ENCODE results near the gene IL31. TPM values are rescaled to one million over a fixed set of nuclear protein-coding genes. Genes with fewer than 3 reads are reported as not detected.
"Not testable (repeated sequence)": the region's sequence is repeated elsewhere in the genome, so short reads cannot be mapped to it uniquely, and the experiment has no call there.

IL31 gene
- polyA plus RNA-seq (2013, experiment 1 of 2; ENCODE audit: insufficient read length) = not detected
- polyA plus RNA-seq (2013, experiment 2 of 2; ENCODE audit: insufficient read length) = not detected

DNA sequence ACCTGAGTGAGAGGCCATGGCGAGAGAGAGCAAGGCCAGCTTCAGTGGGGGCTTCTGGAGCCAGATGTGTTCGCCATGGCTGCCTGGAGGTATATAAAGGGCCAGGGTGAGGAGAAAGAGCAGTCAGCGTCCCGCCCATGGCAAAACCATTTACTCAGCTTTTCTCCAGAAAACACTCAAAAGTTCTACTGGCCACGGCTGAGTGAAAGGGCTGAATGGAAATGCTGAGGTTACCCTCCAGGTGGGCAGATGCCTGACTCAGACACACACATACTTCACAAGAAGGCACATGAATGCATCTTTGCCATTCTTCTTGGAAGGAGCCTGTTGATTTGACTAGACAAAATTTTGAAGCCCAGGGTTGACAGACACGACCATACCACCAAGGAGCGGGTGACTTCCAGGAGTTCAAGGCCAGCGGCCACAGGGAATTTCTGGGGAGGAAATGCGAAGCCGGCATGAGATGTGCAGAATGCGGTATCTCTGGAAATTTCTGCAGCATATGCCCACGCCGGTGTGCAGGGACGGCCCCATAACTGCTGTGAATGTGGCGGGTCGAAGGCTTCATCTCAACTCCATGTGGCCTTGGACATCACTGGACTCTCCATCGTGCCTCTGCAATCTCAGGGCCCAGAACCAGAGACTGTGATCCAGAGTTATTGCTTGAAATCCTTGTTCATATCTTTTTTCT is at the start of gene IL31:
TSS of gene IL31 (minus strand) at position 67 of the 691 bp plus-strand sequence. CDS start at position 18, 49 bp downstream.
- DNase-seq = no peak

DNA sequence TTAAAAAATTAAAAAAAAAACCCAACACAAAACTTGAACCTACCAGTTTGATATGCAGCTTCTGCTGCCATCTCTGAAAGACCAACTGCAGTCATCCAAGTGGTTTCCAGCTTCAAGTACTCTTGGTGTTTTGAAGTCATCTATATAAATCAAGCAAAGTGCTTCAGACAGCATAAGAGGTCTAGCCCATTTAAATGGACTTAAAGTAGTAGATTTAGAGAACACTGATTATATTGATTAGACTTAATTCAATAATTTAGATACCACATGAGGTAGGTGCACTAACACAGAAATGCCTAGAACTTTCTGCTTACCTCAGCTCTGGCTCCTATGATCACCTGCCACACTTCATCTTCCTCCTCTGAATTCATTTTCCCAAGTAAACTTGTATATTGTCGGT is 42.4 kb upstream of the IL31 start:
- no peak for DNase-seq

DNA sequence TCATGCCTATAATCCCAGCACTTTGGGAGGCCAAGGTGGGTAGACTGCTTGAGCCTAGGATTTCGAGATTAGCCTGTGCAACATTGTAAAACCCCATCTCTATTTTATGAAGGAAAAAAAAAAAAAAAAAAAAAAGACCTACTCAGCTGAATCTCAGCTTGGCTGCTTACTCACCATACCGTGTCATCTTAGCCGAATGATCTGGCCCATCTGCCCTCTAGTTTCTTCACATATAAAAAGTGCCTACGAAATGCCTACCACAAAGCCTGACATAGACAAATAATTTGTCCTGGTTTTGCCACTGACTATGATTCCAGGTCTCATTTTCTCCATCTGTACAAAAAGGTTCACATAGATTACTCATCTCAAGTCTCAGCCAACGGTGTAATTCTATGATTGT is 41.8 kb upstream of the IL31 start:
- DNase-seq = no peak

GRCh38 chr12:122208073-122208820 is 34.2 kb upstream of the IL31 start:
- DNase-seq = no peak

GRCh38 chr12:122207391-122207790 is 33.4 kb upstream of the IL31 start:
- no peak for DNase-seq

GRCh38 chr12:122206976-122207375 is 33.0 kb upstream of the IL31 start:
- no peak for DNase-seq

DNA sequence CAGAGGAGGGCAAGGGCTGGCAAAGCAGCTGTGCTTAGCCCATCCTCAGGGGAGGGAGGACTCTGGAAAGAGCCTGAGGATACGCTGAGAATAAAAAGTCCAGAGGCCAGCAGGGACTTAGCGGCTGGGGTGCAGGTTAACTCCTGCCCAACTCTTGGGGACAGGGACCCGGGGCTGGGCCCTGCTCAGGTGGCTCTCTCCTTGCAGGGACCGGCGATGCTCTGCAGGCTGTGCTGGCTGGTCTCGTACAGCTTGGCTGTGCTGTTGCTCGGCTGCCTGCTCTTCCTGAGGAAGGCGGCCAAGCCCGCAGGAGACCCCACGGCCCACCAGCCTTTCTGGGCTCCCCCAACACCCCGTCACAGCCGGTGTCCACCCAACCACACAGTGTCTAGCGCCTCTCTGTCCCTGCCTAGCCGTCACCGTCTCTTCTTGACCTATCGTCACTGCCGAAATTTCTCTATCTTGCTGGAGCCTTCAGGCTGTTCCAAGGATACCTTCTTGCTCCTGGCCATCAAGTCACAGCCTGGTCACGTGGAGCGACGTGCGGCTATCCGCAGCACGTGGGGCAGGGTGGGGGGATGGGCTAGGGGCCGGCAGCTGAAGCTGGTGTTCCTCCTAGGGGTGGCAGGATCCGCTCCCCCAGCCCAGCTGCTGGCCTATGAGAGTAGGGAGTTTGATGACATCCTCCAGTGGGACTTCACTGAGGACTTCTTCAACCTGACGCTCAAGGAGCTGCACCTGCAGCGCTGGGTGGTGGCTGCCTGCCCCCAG is 32.3 kb upstream of the IL31 start:
- no peak for DNase-seq

- DNase-seq = no peak
These were observed 31.3 kb upstream of the IL31 start for GRCh38 chr12:122205053-122205925.

GRCh38 chr12:122204167-122205052 is 30.4 kb upstream of the IL31 start:
- DNase-seq = no peak

- peak; percentile 45 for DNase-seq
These were observed 29.5 kb upstream of the IL31 start, which contains the start of gene B3GNT4 for GRCh38 chr12:122203301-122204166. TSS of gene B3GNT4 (plus strand) at chr12:122203709. CDS start at chr12:122204619, 910 bp downstream.

- not testable (repeated sequence) for DNase-seq
These were observed 28.8 kb upstream of the IL31 start for GRCh38 chr12:122202811-122203210.

- DNase-seq = no peak
These were observed 28.0 kb upstream of the IL31 start for GRCh38 chr12:122202017-122202416.

DNA sequence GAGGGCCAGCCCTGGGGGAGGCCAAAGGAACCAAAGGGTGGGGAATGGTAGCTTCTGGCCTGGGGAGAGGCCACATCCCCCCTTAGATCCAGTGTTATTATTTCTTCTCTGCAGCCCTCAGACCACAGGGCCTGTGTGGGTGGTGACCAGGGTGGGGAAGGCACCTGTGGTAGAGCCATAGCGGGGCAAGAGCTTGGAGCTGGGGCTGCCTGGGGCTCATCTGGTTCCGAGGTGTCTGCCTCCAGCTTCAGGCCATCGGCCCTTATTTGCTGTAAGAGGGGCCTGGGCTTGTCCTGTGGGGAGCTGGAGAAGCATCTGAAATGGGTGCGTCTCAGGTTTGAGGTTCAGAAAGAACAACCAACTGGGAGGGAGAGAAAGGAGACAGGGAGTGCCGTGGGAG is 27.4 kb upstream of the IL31 start:
- no peak for DNase-seq

DNA sequence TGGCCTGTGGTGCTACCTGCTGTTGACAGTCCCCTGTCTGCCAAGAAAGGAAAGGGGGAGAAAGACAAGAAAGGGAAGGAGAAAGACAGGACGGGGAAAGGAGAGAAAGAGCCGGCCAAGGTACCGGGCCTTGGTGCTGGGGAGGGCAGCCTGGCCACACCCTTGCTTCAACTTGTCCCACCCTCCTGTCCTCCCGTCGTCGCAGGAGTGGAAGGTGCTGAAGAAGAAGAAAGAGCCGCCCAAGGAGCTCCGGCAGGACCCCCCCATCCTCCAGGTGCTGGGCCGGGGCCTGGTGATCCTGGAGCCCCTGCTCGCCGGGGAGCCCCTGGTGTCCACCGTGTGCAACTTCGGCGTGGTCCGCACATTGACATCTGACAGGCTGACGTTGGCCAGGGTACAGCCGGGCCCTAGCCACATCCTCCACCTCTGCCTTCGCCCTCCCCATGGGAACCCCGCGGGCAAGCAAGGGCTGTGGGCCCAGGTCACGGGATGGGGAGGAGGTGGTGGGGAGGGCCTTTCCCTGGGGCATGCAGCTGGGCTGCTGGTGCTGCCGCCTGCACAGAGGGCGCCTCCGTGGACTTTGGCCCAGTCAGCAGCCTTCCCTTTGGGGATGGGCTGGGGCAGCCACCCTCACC is 26.6 kb upstream of the IL31 start:
- DNase-seq = no peak

DNA sequence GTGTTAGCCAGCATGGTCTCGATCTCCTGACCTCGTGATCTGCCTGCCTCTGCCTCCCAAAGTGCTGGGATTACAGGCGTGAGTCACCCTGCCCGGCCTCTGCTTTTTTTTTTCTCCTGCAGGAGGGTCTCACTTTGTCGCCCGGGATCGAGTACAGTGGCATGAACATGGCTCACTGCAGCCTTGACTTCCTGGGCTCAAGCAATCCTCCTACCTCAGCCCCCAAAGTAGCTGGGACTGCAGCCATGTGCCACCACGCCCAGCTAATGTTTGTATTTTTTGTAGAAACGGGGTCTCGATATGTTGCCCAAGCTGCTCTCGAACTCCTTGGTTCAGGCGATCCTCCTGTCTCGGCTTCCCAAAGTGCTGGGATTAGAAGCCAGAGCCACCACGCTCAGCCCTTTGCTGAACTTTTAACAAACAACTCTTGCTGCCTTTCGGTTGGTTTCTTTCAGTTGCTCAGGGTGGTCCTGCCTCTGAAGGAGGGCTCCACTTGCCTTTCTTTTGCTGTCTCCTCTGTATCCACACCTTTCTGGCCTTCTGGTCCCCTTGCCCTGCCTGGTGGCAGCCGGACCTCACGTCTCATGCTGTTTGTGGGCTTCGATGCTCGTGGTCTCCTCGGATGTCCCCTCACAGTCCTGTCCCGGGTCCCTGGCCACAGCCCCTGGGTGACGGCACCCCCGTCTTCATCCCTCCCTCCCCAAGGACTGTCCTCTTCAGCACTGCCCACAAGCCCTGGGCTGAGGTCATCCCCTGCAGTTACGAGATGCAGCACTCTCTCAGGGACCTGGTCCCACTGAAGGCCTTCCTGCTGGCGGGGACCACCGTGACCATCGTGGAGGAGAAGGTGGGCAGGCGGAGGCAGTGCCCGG is 25.7 kb upstream of the IL31 start:
- DNase-seq = no peak

- no peak for DNase-seq
These were observed 23.6 kb upstream of the IL31 start for GRCh38 chr12:122197612-122197966.

DNA sequence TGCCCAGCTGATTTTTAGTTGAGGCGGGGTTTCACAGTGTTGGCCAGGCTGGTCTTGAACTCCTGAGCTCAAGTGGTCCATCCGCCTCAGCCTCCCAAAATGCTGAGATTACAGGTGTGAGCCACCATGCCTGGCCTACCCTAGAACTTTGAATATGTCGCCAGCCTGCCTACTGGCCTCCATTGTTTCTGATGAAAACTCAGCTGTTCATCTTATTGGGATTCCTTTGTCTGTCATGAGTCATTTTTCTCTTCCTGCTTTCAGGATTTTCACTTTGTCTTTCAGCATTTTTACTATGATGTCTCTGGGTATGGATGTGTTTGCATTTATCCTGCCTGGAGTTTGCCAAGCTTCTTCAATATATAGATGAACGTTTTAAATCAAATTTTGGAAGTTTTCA is 21.4 kb upstream of the IL31 start:
- no peak for DNase-seq

DNA sequence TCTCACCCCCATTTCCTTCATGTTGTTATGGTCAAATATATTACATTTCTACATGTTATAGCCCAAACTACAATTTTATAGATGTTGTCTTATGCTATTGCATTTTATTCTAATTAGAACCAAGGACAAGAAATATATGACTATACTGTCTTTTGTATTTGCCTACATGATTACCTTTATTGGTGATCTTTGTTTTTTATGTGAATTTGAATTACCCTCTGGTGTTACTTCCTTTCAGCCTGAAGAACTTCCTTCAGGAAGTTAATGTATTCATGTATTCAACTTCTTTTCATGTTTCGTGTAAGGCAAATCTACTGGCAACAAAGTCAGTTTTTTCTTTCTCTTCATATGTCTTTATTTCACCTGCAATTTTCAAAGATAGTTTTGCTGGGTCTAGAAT is 20.8 kb upstream of the IL31 start:
- no peak for DNase-seq

GRCh38 chr12:122192441-122192840 is 18.4 kb upstream of the IL31 start:
- DNase-seq = no peak
